OCI-LY3 (cell line): ENCODE results near the gene JUND.
A peak's percentile ranks its signal among the peaks of the same experiment; 100 is the strongest.

Source experiments
- H2AFZ ChIP-seq: fragments of 200-600, 300-600 bp; shearing (Covaris generic); 2 replicates; pipeline ENCODE4 v1.6.0; 2014; ENCODE audit warnings: antibody characterized with exemption, low read depth, low read length
- H3K27ac ChIP-seq: fragments of 200-600, 300-600 bp; sonication (generic); 2 replicates; pipeline ENCODE4 v1.5.1; 2014; ENCODE audit warnings: mild to moderate bottlenecking, low read length, moderate library complexity, mixed read lengths
- H3K27me3 ChIP-seq: fragments of 200-600, 300-600 bp; sonication (generic); 2 replicates; pipeline ENCODE4 v1.6.1; 2014; ENCODE audit warnings: low read depth, low read length, mixed read lengths
- H3K36me3 ChIP-seq: fragments of 200-600, 300-600 bp; sonication (generic); replicated peaks from 2 replicates; pipeline ENCODE3; 2014; ENCODE audit warnings: low read depth, low read length, mixed read lengths
- H3K4me1 ChIP-seq: fragments of 300-600, 200-600 bp; sonication (generic); 2 replicates; pipeline ENCODE4 v1.6.1; 2014; ENCODE audit warnings: low read length, mixed read lengths
- H3K4me2 ChIP-seq: fragments of 200-600, 300-600 bp; sonication (generic); 2 replicates; pipeline ENCODE4 v1.6.1; 2014; ENCODE audit warnings: low read length, mixed read lengths
- H3K4me3 ChIP-seq: fragments of 300-600, 200-600 bp; sonication (generic); 2 replicates; pipeline ENCODE4 v1.5.1; 2014; ENCODE audit warnings: antibody characterized with exemption, mild to moderate bottlenecking, low read length, moderate library complexity
- H3K79me2 ChIP-seq: fragments of 300-600, 200-600 bp; shearing (Covaris generic); 2 replicates; pipeline ENCODE4 v1.6.1; 2014; ENCODE audit warnings: mild to moderate bottlenecking, low read length, mixed read lengths
- H3K9ac ChIP-seq: fragments of 300-600, 200-600 bp; shearing (Covaris generic); 2 replicates; pipeline ENCODE4 v1.6.0; 2014; ENCODE audit warnings: mild to moderate bottlenecking, low read length, moderate library complexity
- H3K9me3 ChIP-seq: fragments of 200-600, 300-600 bp; shearing (Covaris generic); 2 replicates; pipeline ENCODE4 v1.6.1; 2014; ENCODE audit warnings: low read length, mixed read lengths; ENCODE audit not compliant: insufficient read depth
- H4K20me1 ChIP-seq: fragments of 200-600, 300-600 bp; sonication (generic); 2 replicates; pipeline ENCODE4 v1.6.1; 2016; ENCODE audit warnings: low read length, mixed read lengths; ENCODE audit not compliant: insufficient read depth
- CTCF ChIP-seq: fragments of 200-600, 300-600 bp; sonication (generic); IDR thresholded peaks from 2 replicates; pipeline ENCODE4 v1.5.1; 2014; ENCODE audit warnings: antibody characterized with exemption, low read length, low read depth
- EZH2phosphoT487 ChIP-seq: fragments of 200-600 bp; shearing (Covaris generic); IDR thresholded peaks from 2 replicates; pipeline ENCODE4 v1.6.1; 2018; ENCODE audit warnings: antibody characterized with exemption, mixed run types, low read depth

The JUND gene

DNA sequence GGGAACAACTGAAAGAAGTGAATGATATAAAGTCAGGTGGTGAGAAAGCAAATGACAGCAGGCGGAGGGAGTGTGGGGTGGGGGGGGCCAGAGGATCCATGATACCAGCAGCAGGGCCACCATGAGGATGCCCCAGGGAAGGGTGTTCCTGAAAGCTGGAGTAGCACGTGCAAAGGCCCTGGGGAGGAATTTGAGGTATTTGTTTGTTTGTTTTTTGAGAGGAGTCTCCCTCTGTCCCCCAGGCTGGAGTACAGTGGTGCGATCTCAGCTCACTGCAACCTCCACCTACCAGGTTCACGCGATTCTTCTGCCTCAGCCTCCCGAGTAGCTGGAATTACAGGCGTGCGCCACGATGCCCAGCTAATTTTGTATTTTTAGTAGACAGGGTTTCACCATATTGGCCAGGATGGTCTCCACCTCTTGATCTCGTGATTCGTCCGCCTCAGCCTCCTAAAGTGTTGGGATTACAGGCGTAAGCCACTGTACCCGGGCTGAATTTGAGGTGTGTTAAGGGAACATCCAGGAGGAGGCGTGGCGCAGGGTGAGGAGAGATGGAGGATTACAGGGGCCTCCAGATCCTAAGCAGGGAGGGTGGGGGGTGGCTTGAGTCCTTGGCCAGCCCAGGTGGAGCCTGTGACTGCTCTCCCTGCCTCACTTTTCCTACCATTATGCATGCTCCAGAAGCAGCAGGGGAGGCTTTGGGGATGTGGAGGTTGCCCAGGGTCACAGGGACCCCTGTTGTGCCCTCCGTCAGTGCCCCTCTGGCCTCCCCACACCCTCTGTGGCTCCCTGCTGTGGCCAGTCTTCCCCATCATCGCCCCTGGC, 12.4 kb upstream of the JUND start:
- H3K27ac ChIP-seq = no peak overlapping the region
- no peaks in the 10 kb centered on the region for H3K9me3 ChIP-seq
- peak overlapping the region; percentile 83 for H3K4me2 ChIP-seq
- peaks cover 32% of the 10 kb centered on the region for H3K4me1 ChIP-seq
- peak overlapping the region; percentile 80 for H3K4me3 ChIP-seq
- no peaks in the 10 kb centered on the region for H3K27me3 ChIP-seq
- H4K20me1 ChIP-seq = no peaks in the 10 kb centered on the region
- no peaks in the 10 kb centered on the region for H3K79me2 ChIP-seq
- H2AFZ ChIP-seq = no peak overlapping the region
- TF ChIP-seq CTCF (no peak), EZH2phosphoT487 (no peak)
- peak overlapping the region; percentile 91; the same call in 1 of the 2 replicates for H3K9ac ChIP-seq
- H3K36me3 ChIP-seq = no peaks in the 10 kb centered on the region

GRCh38 chr19:18292810-18293641, 11.6 kb upstream of the JUND start:
- TF ChIP-seq CTCF (no peak), EZH2phosphoT487 (no peak)
- H3K4me1 ChIP-seq = peaks cover 32% of the 10 kb centered on the region
- H3K4me2 ChIP-seq = peak overlapping the region; percentile 83
- H3K9me3 ChIP-seq = no peaks in the 10 kb centered on the region
- H2AFZ ChIP-seq = 0 out of 2 replicates have a peak overlapping the region, but pooled peaks have one; percentile 4
- H4K20me1 ChIP-seq = no peaks in the 10 kb centered on the region
- H3K4me3 ChIP-seq = peak overlapping the region; percentile 80
- peak overlapping the region; percentile 91 for H3K9ac ChIP-seq
- no peaks in the 10 kb centered on the region for H3K27me3 ChIP-seq
- H3K79me2 ChIP-seq = no peaks in the 10 kb centered on the region
- peak overlapping the region; percentile 86 for H3K27ac ChIP-seq
- H3K36me3 ChIP-seq = no peaks in the 10 kb centered on the region

GRCh38 chr19:18292462-18292809, 11.0 kb upstream of the JUND start:
- no peaks in the 10 kb centered on the region for H3K79me2 ChIP-seq
- no peak overlapping the region for H2AFZ ChIP-seq
- H4K20me1 ChIP-seq = no peaks in the 10 kb centered on the region
- no peaks in the 10 kb centered on the region for H3K27me3 ChIP-seq
- H3K9ac ChIP-seq = peak overlapping the region; percentile 91
- H3K27ac ChIP-seq = peak overlapping the region; percentile 86
- no peaks in the 10 kb centered on the region for H3K9me3 ChIP-seq
- no peak for TF ChIP-seq CTCF
- TF ChIP-seq EZH2phosphoT487 = no peak
- peaks cover 32% of the 10 kb centered on the region for H3K4me1 ChIP-seq
- no peaks in the 10 kb centered on the region for H3K36me3 ChIP-seq
- peak overlapping the region; percentile 80 for H3K4me3 ChIP-seq
- H3K4me2 ChIP-seq = peak overlapping the region; percentile 83
